A673 (cell line): Measurements from ENCODE around the gene TSSK2. TPM values are rescaled to one million over a fixed set of nuclear protein-coding genes. Genes with fewer than 3 reads are reported as not detected.

Experiments used
- BruUV-seq: library from RNA; stranded (reverse); fragments of 400-500 nt; replicated peaks from 2 replicates; lab custom pipeline; 2021; lab: Mats Ljungman, UMichigan
- CTCF ChIA-PET: fragments of 300-600 bp; sonication (Branson Sonifier 250); formaldehyde crosslinking; loops from one replicate; lab custom pipeline; 2022; ENCODE audit warnings: antibody characterized with exemption; lab: Charles Lee
- POLR2A ChIA-PET: fragments of 300-600 bp; sonication (Branson Sonifier 250); formaldehyde crosslinking; loops from one replicate; lab custom pipeline; 2022; ENCODE audit warnings: antibody characterized with exemption; ENCODE audit not compliant: low non-redundant PET; lab: Charles Lee
- DNase-seq: peaks from one replicate; pipeline ENCODE4 v3.0.0-alpha.2; 2015; ENCODE audit warnings: low spot score
- H3K27ac ChIP-seq: fragments of 200-600 bp; sonication (generic); 2 replicates; pipeline ENCODE4 v1.5.1; 2016; ENCODE audit warnings: mixed run types, low read depth, mild to moderate bottlenecking, mixed read lengths, antibody characterized with exemption, low read length; ENCODE audit not compliant: poor library complexity, severe bottlenecking
- H3K27me3 ChIP-seq: fragments of 200-600 bp; sonication (generic); replicated peaks from 2 replicates; pipeline ENCODE4 v1.6.1; 2017; ENCODE audit warnings: mixed run types, low read depth, mild to moderate bottlenecking, mixed read lengths, antibody characterized with exemption, low read length; ENCODE audit not compliant: insufficient read depth, poor library complexity
- H3K36me3 ChIP-seq: fragments of 200-600 bp; sonication (generic); 2 replicates; pipeline ENCODE4 v1.6.1; 2016; ENCODE audit warnings: mixed run types, mild to moderate bottlenecking, mixed read lengths, antibody characterized with exemption, low read length; ENCODE audit not compliant: insufficient read depth, poor library complexity, severe bottlenecking
- H3K4me1 ChIP-seq: fragments of 200-600 bp; sonication (generic); 2 replicates; pipeline ENCODE4 v1.6.1; 2017; ENCODE audit warnings: mixed run types, mild to moderate bottlenecking, mixed read lengths, antibody characterized with exemption, low read length; ENCODE audit not compliant: insufficient read depth, poor library complexity, severe bottlenecking
- H3K4me3 ChIP-seq: fragments of 200-600 bp; sonication (generic); 2 replicates; pipeline ENCODE4 v1.5.1; 2016; ENCODE audit warnings: low read depth, mixed run types, mild to moderate bottlenecking, mixed read lengths, low read length; ENCODE audit not compliant: poor library complexity, severe bottlenecking
- H3K9me3 ChIP-seq: fragments of 200-600 bp; sonication (generic); 2 replicates; pipeline ENCODE4 v1.6.1; 2016; ENCODE audit warnings: mixed run types, low read depth, mild to moderate bottlenecking, mixed read lengths, antibody characterized with exemption, low read length; ENCODE audit not compliant: poor library complexity, severe bottlenecking
- CTCF ChIP-seq: fragments of 300-800, 200-600 bp; sonication (generic); conservative IDR thresholded peaks from 2 replicates; pipeline ENCODE4 v1.5.1; 2017; ENCODE audit warnings: low read depth, mild to moderate bottlenecking, antibody characterized with exemption, low read length, moderate library complexity, mixed read lengths
- EZH2 ChIP-seq: fragments of 200-600 bp; sonication (generic); IDR thresholded peaks from 2 replicates; pipeline ENCODE4 v1.6.1; 2017; ENCODE audit warnings: borderline replicate concordance, low read depth, mild to moderate bottlenecking, mixed read lengths, antibody characterized with exemption, low read length; ENCODE audit not compliant: poor library complexity, severe bottlenecking
- intact Hi-C: fragments of 100-400 bp; cut with micrococcal nuclease; formaldehyde crosslinking; loops from one replicate; pipeline ENCODE4 v1.10.0; 2022; ENCODE audit not compliant: unreplicated experiment
- total RNA-seq: library from RNA; stranded (reverse); gene quantifications from 2 replicates; pipeline ENCODE4 v1.2.3, GENCODE V29; 2021

Gene TSSK2
- total RNA-seq, 1 experiment from 2014 or later, result not detected

- no peak overlapping the region for H3K27ac ChIP-seq
- BruUV-seq, result no TSS peak
- no peak overlapping the region for H3K4me3 ChIP-seq
- ChIA-PET POLR2A (interaction anchor here (0.6 kb wide), 1 partner anchor 97 kb away, joined by 4 read pairs; no protein-coding TSS in a partner anchor), CTCF (no interaction called here)
- no peak for DNase-seq
- H3K4me1 ChIP-seq, result peaks cover 18% of the 10 kb centered on the region
- H3K9me3 ChIP-seq, result no peaks in the 10 kb centered on the region
- no peaks in the 10 kb centered on the region for H3K27me3 ChIP-seq
- intact Hi-C loops, result no loop called here
- TF ChIP-seq EZH2 (no peak), CTCF (no peak)
- H3K36me3 ChIP-seq, result peaks cover 3% of the 10 kb centered on the region
Measured at GRCh38 chr22:19108807-19109197, 22.3 kb upstream of the TSSK2 start.

GRCh38 chr22:19109198-19110063 lies 21.7 kb upstream of the TSSK2 start:
- H3K9me3 ChIP-seq, result no peaks in the 10 kb centered on the region
- peaks cover 14% of the 10 kb centered on the region for H3K4me1 ChIP-seq
- no peak for TF ChIP-seq CTCF
- BruUV-seq, result no TSS peak
- peak; percentile 30 for DNase-seq
- H3K36me3 ChIP-seq, result peaks cover 3% of the 10 kb centered on the region
- H3K27me3 ChIP-seq, result no peaks in the 10 kb centered on the region
- ChIA-PET CTCF (no interaction called here), POLR2A (interaction anchor here (0.6 to 0.8 kb wide), 2 partner anchors 10 to 97 kb away, joined by 3 to 4 read pairs; no protein-coding TSS in a partner anchor)
- H3K27ac ChIP-seq, result no peak overlapping the region
- no peak overlapping the region for H3K4me3 ChIP-seq
- intact Hi-C loops, result no loop called here

GRCh38 chr22:19110064-19110458 lies 21.0 kb upstream of the TSSK2 start:
- ChIA-PET CTCF (no interaction called here), POLR2A (interaction anchor here (0.8 kb wide), 1 partner anchor 9 kb away, joined by 3 read pairs; no protein-coding TSS in a partner anchor)
- BruUV-seq, result no TSS peak
- no peak for DNase-seq
- H3K27me3 ChIP-seq, result no peaks in the 10 kb centered on the region
- H3K4me3 ChIP-seq, result no peak overlapping the region
- H3K27ac ChIP-seq, result no peak overlapping the region
- H3K9me3 ChIP-seq, result no peaks in the 10 kb centered on the region
- intact Hi-C loops, result no loop called here
- H3K36me3 ChIP-seq, result peaks cover 3% of the 10 kb centered on the region
- no peak for TF ChIP-seq CTCF
- TF ChIP-seq EZH2, result no peak
- H3K4me1 ChIP-seq, result peaks cover 14% of the 10 kb centered on the region
